Measurements from ENCODE around the gene KY.

KY gene

DNA sequence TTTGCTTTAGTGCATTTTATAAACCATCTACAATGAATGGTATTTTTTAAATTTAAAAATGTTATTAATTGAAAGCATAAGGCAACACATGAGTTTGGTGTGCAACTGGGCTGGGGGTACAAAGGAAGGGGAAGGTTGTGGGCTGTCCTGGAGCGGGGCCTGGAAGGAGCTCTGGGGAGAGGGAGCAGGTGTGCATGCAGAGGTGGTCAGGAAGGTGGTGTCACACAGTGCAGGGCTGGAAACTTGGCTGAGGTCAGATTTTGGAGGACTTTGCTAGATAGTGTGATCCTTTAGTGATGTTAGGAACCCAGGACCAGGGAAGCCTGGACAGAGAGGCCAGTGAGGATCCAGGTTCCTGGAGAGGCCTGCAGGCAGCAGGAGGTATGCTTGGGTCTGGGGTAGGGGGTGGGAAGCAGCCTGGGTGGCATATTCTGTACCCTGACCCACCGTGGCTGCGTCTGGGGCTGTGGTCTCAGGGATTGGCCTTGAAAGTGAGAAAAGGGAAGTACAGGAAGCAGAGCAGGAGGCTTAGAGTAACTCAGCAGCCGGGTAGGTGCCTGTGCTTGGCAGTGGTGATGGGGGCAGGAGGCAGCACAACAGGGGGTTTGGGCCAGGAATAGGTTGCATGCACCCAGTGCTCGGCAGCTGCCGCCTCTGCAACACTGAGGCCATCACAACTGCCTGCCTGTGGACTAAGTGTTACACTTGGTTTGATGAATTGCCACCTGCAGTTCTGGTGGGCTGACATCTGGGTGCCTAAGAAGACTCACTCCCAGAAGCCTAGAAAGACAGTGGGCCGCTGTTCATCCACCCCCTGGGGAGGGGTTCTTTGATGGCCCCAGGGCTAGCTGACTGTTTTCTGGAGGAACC, 33.0 kb downstream of the KY start:
- DNase-seq, result no peak

DNA sequence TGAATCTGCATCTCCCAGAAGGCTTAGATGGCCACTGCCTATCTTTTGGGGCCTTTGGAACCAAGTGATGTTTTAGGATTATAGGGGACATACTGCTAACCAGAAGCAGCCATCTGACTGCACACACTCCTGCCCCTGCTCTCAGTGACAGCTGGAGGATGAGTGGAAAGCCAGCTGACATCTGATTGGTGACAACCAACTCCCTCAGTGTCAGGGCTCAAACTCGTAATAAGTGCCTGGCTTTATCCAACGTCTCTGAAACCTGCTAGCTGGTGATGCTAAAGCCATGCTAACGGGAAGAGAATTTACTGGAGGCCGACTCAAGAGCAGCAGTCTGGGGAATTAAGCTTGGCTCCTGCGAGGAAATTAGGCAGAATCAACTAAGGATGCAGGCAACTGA, 35.1 kb downstream of the KY start:
- no peak for DNase-seq

- DNase-seq, result no peak
These were observed 35.9 kb downstream of the KY start for GRCh38 chr3:134614955-134615354.

GRCh38 chr3:134613006-134613520, 37.8 kb downstream of the KY start:
- no peak for DNase-seq

DNA sequence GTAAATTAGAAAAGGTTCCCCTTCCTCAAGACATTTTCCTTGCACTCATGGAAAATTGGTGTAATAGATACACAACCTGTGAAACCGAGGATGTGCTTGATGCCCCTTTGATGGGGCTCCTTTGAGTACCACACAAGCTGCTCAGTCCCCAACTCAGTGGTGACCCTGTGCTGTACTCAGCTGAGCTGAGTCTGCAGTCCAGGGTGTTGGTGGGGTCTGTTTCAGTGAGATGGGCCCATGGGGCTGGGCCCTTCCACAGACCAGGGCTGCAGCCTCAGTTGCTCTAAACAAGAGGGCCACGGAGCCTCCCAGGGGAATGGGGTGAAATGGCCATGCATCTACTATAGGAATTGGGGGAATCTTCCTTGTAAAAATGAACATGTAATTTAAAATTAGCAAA, 39.3 kb downstream of the KY start:
- DNase-seq, result no peak

DNA sequence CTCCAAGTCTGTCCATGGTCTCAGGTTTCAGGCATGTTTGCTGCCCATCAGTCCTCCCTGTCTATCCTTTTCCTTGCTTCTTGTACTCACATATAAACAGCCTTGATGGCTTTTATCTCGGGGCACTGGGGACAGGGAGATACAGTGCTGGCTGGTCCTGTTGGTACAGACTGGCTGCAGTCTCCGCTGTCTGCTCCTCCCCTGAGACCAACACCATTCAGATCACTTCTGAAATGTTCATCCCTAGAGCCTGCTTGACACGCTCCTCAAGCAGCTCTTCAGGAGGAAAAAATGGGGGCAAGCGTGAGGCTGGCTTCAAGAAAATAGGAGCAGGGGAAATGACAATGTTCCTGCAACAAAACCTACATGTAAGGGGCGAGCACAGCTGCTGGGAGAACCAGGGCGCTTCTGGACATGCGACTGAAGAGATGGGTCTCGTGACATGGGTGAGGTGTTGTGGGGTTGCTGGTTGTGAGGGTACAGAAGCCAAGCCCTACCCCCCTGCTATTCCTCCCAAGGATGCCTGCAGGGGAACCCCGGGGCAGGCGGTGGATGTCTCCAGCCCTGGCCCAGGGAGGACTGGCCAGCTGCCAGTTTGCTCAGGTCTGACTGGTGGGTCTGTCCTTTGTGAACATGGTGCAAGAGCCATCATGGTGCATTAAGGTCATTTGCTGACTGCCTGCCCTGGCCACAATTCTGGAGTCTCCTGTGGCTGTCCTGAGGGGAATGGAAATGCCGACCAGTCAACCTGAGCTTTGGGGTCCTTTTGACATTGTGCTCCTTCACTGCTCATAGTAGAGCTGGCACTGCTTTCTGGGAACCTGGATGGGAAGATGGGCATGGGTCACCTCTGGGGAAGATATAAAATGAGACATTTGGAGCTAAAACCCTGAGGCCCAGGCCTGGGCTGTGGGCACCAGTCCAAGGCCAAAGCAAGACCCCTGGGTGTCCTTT, 40.1 kb downstream of the KY start:
- DNase-seq, result no peak

DNA sequence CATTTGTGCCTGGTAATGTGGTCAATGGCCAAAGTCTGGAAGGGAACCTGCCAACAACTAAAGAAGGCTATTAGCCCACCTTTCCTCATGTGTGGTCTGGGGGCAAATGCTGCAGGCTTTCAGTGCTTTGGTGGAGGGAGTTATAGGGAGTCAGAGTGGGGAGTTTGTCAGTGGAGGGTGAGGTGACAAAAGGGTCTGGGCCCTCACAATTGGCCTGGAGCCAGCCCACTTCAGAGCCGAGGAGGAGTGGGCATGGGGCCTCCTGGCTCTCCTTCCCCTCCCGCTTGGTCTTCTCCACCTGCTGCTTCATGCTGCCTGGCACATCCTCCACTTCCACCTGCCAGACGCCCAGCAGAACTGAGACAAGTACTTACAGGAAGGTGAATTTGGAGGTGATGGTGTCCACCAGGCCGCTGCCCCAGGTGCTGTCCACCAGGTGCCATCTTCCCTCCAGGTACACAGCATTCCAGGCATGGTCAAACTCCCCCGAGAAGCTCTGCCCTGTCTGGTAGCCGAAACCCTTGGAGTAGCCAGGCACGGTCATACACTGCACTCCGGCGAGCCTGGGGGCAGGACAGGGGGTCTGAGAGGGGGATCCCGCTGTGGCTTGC, 40.9 kb downstream of the KY start:
- DNase-seq, result no peak

DNA sequence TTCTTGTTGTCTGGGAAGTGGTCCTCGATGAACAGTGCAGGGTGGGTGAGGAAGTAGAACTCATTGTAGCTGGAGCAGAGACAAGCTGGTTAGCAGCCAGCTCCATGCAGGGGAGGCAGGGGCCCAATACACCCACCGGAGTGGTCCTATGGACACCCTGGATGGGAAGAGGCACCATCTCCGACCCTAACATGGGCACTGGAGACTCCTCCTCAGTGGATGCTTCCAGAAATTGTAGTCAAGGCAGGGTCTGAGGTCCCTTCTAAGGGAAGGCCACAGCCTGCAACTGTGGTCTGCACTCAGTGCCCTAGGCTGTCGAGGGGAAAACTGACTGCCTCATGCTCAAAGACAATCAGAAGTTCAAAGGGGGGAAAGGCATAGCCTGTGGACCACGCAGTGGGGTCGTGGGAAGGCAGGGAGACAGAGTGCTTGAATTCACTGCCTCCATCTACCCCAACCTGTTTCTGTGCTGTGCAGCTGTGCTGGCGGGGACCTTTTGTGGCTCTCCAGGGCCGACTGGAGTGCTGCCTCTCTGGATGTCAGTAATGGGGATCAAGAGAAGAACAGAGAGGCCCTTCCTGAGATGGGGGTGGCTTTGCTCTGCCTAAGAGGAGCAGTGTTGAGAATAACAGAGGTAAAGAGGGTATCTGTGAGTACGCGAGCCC, 41.9 kb downstream of the KY start:
- no peak for DNase-seq

GRCh38 chr3:134608023-134608770, 42.6 kb downstream of the KY start:
- DNase-seq, result no peak

GRCh38 chr3:134607054-134608022, 43.5 kb downstream of the KY start:
- DNase-seq, result peak; percentile 26

- DNase-seq, result peak; percentile 76
These were observed 44.5 kb downstream of the KY start for GRCh38 chr3:134606033-134607025.

- DNase-seq, result no peak
These were observed 45.3 kb downstream of the KY start for GRCh38 chr3:134605556-134605955.

DNA sequence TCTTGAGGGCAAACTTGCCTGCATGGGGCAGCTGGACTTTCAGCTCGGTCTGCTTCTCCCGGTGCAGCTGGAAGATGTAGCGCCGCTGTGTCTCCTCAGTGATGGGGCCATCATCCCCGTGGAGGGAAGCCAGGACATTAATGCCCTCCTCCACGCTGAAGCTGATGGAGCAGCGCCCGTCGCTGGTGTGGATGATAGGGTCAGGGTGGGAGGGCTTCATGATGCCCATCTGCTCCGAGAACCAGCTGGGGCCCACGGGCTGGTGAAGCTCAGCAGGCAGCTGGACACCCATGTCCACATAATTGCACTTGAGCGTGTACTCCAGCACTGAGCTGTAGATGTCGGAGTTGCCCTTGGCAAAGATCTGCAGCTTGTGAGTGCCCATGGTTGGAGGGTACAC, 46.9 kb downstream of the KY start:
- no peak for DNase-seq

GRCh38 chr3:134603480-134603879, 47.3 kb downstream of the KY start:
- no peak for DNase-seq

GRCh38 chr3:134602440-134602814, 48.4 kb downstream of the KY start:
- DNase-seq, result no peak

DNA sequence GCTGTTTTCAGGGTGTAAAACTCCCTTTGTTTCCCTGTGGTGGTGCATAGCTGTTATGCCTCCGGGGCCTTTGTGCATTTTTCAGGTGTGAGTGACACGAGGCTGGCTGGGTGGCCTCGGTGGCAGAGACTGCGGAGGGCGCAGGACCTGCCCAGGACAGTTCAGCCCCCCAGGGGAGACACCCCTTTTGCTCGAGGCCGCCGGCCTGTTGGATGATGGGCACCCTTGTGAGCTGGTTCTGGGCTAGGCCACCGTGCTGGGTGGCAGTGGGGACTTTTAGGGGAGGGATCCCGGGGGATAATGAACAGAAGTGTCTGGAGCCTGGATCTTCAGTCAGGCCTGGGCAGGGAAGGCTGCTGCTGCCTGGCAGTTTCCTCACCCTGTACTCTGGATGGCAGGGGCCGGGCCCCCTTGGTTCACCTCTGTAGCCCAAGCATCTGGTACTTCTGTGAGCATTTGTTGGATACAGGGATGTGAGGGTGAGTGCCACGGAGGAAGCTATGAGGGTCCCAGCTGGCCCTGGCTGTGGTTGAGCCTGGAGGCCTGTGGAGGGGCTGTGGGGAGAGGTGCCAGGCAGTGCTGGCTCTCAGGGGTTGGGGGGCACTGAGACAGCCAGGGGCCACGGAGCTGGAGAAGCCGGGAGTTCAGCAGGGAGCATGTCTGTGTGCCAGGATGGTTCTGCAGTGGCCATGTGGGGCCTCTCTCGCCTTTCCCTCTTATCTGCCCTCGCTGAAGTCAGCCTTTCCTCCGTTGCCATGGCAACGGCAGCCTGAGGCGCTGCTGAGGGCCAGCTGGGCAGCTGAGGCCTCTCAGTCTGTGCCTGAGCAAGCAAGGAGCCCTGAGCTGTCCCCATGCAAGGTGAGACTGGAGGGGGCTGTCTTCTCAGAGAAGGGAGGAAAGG, 49.0 kb downstream of the KY start:
- DNase-seq, result peak; percentile 61

GRCh38 chr3:134600685-134601463, 49.9 kb downstream of the KY start:
- DNase-seq, result peak; percentile 85

All from hematopoietic multipotent progenitor cell treated with erythropoietin and hydrocortisone succinate and interleukin-3 and kit ligand, for 6 days (in vitro differentiated cells).